Measurements from ENCODE around the gene DNAJB13.

The DNAJB13 gene

GRCh38 chr11:74004759-74005615, 54.2 kb downstream of the DNAJB13 start:
- H3K4me3 ChIP-seq (ENCODE audit: low read length), result no peak overlapping the region
- no peak for DNase-seq (ENCODE audit: low read depth)
- TF ChIP-seq, protein P1, sequence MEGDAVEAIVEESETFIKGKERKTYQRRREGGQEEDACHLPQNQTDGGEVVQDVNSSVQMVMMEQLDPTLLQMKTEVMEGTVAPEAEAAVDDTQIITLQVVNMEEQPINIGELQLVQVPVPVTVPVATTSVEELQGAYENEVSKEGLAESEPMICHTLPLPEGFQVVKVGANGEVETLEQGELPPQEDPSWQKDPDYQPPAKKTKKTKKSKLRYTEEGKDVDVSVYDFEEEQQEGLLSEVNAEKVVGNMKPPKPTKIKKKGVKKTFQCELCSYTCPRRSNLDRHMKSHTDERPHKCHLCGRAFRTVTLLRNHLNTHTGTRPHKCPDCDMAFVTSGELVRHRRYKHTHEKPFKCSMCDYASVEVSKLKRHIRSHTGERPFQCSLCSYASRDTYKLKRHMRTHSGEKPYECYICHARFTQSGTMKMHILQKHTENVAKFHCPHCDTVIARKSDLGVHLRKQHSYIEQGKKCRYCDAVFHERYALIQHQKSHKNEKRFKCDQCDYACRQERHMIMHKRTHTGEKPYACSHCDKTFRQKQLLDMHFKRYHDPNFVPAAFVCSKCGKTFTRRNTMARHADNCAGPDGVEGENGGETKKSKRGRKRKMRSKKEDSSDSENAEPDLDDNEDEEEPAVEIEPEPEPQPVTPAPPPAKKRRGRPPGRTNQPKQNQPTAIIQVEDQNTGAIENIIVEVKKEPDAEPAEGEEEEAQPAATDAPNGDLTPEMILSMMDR (IDR thresholded peaks at IDR 0.05; ENCODE audit: insufficient read depth, low read depth, low read length, missing control alignments), result no peak

- H3K4me3 ChIP-seq (ENCODE audit: low read length), result no peak overlapping the region
- no peak for DNase-seq (ENCODE audit: low read depth)
These were observed 55.1 kb downstream of the DNAJB13 start for GRCh38 chr11:74005721-74006517.

DNA sequence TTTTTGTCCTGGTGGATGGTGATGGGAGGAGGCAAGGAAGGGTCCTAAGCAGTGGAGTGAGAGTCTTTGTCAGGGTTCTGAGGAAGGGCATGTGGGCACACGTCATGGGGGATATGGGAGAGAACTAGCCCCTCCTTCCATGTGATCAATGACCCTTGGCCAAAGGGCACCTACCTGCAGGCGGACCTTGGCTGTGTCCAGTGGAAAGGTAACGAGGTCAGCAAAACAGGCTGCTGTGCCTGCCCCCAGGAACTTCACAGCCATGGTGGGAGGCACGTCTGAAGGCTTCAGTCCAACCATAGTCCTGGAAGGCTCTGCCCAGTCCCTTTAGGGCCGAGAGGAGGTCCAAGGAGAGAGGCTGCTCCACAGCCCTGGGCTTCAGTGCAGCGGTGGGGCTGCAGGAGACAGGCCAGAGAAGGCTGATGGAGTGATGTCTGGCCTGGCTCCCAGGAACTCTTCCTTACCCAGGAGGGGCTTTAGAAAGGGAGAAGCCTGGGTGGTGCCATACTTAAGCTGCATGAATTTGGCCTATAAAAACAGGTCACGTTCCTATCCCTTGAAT, 56.0 kb downstream of the DNAJB13 start:
- TF ChIP-seq, protein P1 (IDR thresholded peaks at IDR 0.05; ENCODE audit: insufficient read depth, low read depth, low read length, missing control alignments), result no peak
- H3K4me3 ChIP-seq (ENCODE audit: low read length), result no peak overlapping the region
- no peak for DNase-seq (ENCODE audit: low read depth)

More at GRCh38 chr11:74005721-74006517, 55.1 kb downstream of the DNAJB13 start:
- TF ChIP-seq, protein P1 (IDR thresholded peaks at IDR 0.05; ENCODE audit: insufficient read depth, low read depth, low read length, missing control alignments), result no peak

GRCh38 chr11:74007691-74008372, 57.0 kb downstream of the DNAJB13 start:
- TF ChIP-seq, protein P1 (IDR thresholded peaks at IDR 0.05; ENCODE audit: insufficient read depth, low read depth, low read length, missing control alignments), result no peak
- H3K4me3 ChIP-seq (ENCODE audit: low read length), result no peak overlapping the region
- DNase-seq (ENCODE audit: low read depth), result no peak

- TF ChIP-seq, protein P1 (IDR thresholded peaks at IDR 0.05; ENCODE audit: insufficient read depth, low read depth, low read length, missing control alignments), result no peak
- H3K4me3 ChIP-seq (ENCODE audit: low read length), result no peak within 1 kb of the TSS
- DNase-seq (ENCODE audit: low read depth), result no peak
These were observed 57.8 kb downstream of the DNAJB13 start, which contains the start of gene UCP3 for GRCh38 chr11:74008373-74009229. Gene UCP3 (minus strand): TSS chr11:74009085. CDS start chr11:74007042, 2,043 bp downstream.

DNA sequence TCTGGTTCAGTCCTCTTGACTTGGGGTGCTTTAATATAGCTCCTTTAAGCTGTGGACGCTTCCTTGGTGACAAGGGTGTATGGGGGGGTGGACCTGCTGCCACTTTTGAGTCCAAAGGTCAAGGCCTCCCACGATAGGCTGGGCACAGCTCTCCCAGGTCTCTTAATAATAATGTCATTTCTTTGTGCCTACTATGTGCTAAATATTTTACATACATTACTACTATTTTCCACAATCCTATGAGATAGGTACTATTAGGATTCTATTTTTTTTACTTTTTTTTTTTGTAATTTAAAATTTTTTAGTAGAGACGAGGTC, 58.4 kb downstream of the DNAJB13 start:
- TF ChIP-seq, protein P1 (IDR thresholded peaks at IDR 0.05; ENCODE audit: insufficient read depth, low read depth, low read length, missing control alignments), result no peak
- DNase-seq (ENCODE audit: low read depth), result no peak
- no peak overlapping the region for H3K4me3 ChIP-seq (ENCODE audit: low read length)

All from epithelial cell of esophagus (primary cell).